HG02885 (cell line): ENCODE results near the gene LRP8.

Experiments
- ATAC-seq: cut with Tn5 transposase; IDR thresholded peaks from one replicate; pipeline ENCODE4 v1.9.1; 2021; ENCODE audit warnings: mild to moderate bottlenecking; ENCODE audit not compliant: unreplicated experiment, poor library complexity

LRP8 gene

DNA sequence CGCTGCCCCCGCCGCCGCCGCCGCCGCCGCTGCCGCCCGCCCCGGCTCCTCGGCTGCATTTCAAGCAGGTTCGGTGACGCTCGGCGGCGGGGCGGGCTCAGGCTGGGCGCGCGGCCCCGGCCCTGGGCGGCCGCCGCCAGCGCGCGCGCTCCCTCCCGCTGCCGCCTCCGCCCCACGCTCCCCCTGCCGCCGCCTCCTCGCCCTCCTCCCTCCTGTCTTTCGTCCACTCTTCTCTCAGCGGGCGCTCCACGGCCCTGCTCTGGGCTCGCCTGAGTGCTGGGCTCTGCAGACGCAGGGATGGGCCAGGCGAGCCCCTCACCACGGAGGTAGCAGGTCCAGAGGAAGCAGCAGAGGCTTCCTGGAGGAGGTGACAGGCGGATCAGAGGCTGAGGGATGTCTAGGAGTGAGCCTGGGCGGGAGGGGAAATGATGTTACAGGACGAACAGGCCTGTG is at the start of gene LRP8:
Gene LRP8, minus strand, starts transcription at position 62 of the 453 bp plus-strand sequence. CDS start 158 bp downstream, outside the sequence.
- peak; percentile 54 for ATAC-seq

DNA sequence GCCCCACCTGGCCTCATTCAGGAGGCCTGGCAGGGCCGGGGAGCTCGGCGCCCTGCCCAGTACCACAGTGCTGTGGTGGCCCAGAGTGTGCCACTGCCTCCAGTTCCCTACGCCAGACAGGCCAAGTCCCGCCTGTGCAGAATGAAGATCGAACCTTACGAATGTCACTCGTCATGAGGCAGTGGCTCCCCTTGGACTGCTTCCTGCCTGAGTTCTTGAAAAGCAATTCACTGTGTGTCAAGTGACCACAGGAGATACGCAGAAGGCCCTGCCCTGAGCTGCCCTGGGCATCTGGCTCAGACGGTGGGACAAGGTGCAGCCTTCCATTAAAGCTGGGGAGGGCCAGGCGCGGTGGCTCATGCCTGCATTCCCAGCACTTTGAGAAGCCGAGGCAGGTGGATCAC is 49.6 kb upstream of the LRP8 start:
- ATAC-seq, result no peak

DNA sequence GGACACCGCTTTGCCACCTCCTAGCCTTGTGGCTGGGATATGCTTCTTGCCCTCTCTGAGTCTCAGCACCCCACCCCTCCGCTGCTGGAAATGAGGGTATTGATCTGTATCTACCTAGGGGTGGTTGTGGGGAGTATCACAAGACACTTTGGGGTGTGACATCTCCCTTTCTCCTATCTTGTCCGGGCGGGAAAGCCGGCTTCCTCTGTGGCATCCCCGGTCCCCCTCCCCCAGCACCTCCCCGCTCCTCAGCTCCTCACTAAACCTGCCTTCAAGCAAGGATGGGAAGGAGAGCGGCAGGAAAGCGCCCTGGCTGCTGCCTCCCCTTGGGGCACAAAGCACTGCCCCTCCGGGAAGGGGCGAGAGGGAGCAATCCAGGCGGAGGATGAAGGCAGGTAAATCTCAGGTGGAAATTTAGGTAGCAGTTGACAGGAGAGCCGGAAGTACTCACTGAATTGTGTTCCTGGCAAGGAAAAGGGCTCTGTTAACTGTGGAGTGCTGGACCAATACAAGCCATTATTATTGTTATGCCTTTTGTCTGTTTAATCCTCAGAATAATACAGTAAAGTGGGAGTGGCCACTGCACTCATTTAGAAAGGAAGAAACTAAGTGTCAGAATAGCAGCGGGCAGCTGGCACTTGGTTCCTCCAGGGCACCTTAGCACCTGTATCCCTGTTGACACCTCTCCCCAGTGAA is 49.0 kb upstream of the LRP8 start:
- no peak for ATAC-seq

DNA sequence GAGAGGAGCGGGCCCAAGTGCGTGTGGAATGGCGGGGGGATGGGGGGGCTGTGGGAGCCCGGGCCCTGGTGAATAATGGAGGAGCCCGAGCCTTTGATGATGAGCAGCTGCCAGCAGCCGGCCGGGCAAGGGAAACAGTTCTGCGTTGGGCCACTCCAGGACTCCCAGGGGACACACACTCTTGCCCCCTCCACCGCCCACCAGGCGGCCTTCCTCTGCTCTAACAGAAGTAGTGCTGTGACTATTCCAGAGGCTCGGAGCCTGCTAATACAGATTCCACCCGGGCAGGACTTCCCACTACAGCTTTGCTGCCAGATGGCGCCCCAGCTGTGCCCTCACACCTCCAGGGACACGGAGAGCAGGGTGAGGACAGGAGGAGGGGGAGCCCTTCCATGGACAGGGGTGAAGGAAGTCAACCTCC is 48.2 kb upstream of the LRP8 start:
- no peak for ATAC-seq

DNA sequence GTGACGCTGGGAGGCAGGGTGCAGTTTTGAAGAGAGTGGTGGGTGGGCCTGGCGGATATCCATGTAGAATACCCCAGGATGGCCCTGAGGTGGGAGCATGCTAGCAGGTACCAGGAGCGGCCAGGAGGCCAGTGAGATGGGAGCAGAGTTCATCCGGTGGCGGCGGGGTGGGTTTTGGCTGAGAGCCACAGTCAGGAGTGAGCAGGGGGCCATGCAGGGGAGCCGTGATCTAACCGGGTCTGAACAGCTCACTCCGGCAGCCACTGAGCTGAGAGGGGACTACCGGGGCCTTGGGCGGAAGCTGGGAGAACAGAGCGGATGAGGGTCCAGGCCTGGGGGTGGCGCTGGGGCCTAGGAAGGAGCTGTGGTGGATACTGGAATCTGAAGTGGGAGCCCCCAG is 47.6 kb upstream of the LRP8 start:
- no peak for ATAC-seq

DNA sequence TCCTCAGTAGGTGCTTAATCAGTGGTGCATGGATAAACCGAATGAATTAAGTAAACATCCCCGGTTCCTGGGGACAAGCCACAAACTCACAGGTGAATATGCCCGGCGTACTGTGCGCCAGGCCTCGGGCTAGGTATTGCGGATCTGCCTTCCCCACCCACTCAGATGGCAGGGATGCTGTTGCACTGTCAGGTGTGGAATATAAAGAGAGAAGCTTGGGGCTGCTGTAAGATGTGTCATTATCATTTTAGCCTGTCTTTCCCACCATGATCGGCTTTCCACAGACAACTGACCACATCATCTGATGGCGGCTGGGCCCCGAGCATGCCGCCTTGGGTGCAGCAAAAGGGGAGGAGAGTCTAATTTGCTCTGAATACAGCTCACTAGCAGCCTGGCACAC is 45.4 kb upstream of the LRP8 start:
- ATAC-seq, result no peak

DNA sequence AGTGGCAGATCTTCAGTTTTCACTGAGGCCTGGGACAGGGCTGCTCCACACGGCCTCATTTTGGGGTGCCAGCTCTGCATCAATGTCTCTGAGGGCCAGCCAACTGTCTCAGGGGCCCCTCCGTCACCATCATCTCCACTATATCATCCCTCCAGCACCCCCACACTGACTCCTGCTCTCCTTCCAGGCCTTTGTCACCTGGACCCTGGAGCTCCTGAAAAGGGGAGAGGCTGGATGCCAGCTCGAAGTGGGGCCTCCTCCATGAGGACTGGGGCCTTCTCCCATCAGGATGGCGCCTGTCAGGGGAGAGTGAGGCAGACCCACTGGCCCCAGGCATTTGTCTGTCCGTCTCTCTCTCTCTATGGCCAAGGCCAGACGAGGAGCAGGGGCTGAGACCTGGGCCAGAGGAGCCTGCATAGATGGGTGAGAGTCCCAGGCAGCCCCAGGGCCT is 44.7 kb upstream of the LRP8 start:
- ATAC-seq, result no peak

DNA sequence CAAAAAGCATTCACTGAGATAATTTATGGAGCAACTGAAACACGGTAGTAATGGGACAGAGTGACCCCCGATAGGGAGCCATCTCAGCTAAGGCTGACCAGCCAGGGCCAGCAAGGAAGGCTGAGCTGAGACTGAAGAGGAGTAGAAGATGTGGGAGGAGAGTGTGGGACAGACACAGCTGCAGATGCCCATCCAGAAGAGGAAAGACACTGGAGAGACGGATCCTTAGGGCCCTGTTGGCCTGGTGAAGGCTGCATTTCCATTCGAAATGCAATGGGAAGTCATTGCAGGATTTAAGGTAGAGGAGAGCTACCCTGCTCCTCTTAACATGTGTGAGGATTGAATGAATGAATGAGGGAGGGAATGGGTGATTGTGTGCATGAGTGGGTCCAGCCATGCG is 44.0 kb upstream of the LRP8 start:
- no peak for ATAC-seq

DNA sequence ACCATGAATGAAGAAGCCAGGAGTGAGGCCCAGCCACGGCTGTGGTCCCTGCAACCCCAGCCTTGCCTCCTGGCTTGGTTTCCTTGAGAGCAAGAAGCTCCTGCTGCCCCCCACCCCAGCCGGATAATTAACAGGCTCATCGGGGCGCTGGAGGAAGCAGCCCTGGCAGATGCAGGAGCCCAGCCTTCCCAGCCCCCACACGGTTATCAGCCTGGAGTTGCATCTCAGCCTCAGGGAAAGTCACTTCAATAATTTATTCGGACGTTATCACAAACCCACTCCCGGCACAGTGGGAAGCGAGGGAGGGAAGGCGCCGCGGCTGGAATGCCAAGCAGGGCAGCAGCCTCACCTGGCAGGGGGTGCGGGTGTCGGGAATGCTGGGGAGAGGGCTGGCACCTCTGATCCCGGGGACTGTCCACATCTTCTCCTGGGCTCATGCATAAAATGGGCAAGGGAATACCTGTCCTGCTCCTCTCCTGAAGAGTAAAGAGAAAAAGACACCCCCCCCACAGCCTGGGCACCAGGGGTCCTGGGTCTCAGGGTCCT is 43.3 kb upstream of the LRP8 start:
- ATAC-seq, result no peak

DNA sequence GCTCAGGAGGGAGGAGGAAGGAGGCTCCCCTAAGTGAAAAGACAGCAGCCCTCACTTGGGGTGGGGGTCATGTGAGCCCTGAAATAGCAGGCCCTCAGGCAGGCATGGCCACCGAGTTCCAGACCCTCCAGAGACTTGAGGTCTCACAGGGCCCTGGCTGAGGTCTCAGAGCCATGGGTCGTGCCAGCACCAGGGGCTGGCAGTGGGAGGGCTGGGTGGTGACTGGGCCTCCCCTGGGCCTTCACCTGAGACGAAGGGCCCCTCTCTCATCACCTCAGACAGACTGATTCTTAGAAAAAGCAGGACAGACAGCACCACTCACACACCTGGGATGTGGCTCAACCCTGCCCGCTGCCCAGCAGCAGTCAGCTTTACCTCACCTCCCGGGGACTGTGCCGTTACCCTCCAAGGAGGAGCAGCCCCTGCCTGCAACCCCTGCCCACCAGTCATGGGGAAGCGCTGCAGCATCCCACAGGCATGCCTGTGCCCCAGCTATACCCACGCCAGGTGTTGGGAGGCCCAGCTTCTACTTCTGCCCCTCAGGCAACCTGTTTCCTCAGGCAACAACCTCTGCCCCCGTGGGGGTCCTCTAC is 42.6 kb upstream of the LRP8 start:
- no peak for ATAC-seq

DNA sequence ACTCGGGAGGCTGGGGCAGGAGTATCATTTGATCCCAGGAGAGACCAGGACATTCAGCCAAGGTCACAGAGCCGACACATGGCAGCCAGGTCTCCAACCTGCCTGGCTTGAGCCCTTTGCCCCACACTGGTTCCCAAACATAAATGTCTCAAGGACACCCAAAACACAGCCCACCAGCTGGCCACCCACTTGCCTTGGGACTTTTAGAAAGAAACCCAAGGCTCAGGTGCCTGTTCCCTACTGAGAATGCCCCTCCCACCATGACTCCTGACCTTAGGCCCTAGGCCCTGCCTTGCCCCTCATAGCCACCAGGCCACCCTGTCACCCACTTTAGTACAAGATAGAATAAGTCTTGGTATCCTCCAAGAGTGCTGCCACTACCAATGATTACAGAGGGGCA is 41.9 kb upstream of the LRP8 start:
- ATAC-seq, result no peak

DNA sequence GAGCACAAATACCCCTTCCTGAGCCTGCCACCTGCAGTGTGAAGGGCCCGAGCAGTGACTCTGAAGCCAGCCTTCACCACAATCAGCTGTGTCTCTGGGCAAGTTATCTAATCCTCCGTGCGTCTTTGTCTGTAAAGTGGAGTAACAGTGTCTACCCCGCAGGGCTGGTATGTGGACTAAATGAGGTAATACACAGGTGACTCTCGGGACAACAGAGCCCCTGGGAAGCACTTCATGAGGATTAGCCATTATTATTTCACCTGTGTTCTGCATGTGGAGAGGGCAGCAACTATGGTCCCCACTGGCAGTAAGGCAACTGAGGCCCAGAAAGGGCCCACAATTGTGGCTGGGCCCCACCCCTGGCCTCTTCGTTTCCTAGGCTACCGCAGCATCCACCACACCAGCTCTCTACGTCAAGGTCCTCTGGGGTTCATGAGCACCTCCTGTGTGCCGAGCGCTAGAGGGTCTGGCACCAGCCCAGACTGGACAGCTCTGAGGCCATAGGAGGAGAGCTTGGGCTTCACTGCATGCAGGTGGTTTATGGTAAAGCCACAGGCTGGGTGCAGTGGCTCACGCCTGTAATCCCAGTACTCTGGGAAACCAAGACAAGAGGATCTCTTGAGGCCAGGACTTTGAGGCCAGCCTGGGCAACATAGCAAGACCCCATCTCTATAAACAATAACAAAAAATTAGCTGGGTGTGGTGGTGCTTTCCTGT is 41.3 kb upstream of the LRP8 start:
- no peak for ATAC-seq

DNA sequence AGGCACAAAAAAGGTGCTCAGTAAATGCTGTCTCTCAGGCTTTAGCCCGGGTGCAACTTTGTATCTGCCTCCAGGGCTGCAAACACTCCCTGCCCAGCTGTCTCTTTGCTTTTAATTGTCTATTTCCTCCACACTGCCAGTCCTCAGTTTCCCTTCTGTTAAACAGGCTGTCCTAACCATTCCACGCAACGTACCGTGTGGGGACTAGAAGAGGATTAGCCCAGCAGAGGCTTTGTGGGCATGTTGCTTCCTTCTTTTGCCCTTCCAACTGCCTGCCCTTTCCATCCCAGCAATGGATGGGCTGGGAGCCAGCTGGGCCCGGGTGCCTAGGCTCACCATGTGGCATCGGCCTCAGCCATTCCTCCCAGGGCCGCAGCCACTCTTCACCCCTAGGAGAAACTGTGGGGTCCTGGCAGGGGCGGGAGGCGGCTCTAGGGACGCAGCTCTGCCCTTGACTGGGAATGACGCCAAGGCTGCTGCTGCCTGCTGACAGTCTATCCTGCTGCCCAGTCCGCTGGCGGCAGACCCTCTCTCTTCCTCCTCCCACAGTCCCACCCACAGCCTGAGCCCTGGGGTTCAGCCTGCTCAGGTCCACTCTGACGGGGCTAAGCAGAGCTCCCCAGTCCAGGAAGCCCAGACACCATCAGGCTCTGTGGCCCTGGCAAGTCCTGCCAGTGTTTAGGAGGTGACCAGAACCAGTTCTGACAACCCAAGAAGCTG is 40.6 kb upstream of the LRP8 start:
- ATAC-seq, result no peak

DNA sequence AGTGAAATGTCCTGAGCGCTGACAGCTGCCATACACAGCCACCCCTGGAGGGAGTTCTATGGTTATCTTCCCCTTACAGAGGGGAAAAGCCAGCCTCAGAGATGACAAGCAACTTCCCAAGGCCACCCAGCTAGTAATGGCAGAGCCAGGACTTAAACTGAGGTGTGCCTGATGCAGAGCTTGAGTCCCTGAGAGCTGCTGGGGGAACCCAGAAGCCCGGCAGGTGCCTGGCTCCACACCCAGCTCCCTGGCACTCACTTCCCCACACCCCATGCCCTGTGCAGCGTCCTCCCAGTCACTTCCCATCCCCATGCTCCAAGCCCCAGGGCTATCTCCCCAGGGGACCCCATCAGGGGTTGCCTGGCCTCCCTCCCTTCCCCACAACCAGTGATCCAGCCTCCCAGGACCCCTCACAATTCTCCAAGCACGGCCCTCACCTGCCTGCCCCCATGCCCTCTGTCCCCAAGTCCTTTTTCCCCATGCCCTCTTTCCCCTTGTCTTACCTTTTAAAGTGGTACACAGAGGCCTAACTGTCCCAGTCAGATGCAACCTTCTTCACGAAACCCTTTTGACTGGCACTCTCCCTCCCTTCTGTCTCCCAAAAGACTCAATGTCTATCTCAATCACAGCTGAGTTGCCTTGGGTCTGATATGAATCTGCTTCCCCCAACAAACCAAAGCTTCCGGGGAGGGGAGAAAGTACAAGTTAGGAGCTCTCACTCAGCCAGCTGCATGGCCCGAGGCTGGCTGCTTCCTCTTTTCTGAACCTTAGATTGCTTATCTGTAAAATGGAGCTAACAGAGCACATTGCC is 39.8 kb upstream of the LRP8 start:
- peak; percentile 93 for ATAC-seq

DNA sequence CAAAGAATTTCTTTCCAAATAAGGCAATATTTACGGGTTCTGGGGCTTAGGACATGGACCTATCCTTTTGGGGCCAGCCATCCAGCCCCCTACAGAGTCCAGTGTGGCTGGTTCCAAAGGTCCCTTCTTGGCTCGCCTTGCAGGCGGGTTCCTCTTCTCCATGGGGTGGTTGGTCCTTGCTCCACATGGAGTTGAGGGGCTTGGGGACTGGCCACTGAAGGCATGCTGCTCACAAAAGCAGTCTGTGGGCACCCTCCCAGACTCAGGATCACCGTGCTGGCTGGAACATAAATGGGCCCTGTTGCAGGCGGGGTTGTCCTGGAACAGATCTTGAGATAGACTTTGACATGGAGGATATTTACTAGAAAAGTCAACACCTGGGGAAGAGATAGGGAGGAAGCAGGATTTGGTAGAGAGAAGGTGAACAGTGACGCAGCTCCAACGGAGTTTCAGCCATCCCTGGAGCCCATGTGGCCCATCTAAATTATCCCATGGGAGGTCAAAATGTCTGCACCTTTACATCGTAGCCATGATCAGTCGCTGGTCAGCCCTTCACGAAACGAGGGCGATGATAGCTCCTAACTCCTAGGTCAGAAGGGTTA is 39.1 kb upstream of the LRP8 start:
- no peak for ATAC-seq

DNA sequence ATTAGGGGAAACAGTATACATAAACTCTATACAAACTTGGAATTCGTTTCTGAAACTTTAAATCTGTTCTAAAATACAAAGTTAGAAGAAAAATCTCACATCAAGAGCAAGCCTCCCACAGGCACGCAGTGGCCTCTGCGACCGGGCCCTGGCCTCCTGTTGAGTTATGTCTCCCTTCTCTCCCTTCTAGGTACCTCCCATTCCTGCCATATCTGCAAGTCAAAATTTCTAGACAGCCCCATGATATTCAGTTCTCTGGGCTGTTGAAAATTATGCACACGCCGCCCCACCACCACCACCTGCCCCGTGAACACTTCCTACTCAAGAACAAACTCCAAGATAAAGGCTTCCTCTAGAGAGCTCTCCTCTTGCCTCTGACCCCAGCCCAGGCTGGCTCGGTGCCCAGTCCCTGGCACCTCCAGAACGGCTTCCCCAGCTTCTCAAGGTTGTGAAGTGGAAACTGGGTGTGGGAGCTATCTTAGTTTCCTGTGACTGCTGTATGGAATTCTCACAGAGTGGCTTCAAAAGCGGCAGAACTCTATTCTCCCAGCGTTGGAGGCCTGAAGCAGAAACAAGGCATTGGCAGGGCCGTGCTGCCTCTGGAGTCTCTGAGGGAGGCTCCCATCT is 37.7 kb upstream of the LRP8 start:
- no peak for ATAC-seq

DNA sequence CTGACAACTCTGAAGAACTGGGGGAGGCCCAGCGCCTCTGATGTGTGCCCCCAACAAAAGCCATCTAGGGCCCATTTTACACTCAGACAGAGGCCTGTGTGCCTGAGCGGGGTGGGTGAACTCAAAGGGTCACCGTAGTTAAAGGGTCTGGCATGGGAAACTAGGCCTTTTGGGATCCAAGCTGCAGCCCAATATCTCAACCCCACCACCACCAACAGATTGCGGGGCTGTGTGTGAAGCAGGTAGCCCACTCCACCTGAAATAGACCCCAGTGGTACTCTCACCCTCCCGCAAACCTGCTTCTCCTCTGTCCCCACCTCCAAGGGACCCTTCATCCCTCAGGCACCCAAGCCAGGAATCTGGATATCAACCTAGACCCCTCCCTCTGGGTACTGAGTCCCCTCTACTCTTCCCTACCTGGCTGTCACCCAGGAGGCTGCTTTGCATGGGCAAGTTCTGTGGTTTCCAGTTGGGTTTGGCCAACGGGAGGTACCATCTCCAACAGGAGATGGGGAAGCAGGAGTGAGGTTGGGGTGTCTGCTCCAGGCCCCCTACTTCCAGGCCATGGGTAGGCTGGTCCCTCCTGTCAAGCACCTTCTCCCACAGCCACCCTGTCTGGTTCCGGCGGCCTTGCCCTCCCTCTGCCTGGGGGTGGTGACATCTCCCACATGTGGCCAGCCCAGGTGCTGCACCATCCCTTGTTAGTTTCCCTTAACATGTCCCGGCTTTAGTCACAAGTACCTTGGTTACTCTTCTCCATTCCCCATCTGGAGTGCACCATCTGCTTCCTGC is 35.2 kb upstream of the LRP8 start:
- ATAC-seq, result no peak

DNA sequence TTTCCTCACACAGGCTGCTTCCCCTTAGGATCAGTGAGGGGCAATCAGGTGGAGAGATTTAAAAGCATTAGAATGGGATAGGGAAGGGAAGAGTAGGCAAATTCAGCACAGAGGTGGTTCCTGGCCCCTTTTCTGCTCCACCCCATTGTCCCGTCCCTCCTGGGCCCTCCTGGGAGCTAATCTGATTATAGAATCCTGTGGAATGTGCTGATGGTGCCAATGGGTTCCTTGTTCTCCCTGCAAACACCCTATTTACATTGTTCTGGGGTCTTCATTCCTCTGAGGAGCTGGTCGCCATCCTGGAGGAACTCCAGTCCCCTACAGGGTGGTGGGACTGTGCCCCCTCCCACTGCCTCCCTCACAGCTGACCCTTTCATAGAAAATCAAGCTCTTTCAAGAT is 34.4 kb upstream of the LRP8 start:
- no peak for ATAC-seq
